Fibroblast of lung (primary cell): ENCODE measurements around the gene ANO1. TPM values are rescaled to one million over a fixed set of nuclear protein-coding genes. Genes with fewer than 3 reads are reported as not detected.

Source experiments
- DNase-seq, 2 donors: peaks; one replicate each; pipeline versions ENCODE4 v3.0.0 to v3.0.0-alpha.2; 2010; ENCODE audit warnings: low read depth in 2 of 2
- H2AFZ ChIP-seq: 2 replicates; pipeline ENCODE4 v1.5.1; 2012; ENCODE audit warnings: low read length, control low read depth, inconsistent platforms
- H3K27ac ChIP-seq: 2 replicates; pipeline ENCODE4 v1.5.1; 2011; ENCODE audit warnings: low read length, control low read depth; ENCODE audit not compliant: insufficient read depth
- H3K27me3 ChIP-seq: 2 replicates; pipeline ENCODE4 v1.5.1; 2011; ENCODE audit warnings: mild to moderate bottlenecking, low read length; ENCODE audit not compliant: control insufficient read depth, insufficient read depth
- H3K36me3 ChIP-seq: 2 replicates; pipeline ENCODE4 v1.5.1; 2011; ENCODE audit warnings: low read length; ENCODE audit not compliant: control insufficient read depth, insufficient read depth
- H3K4me1 ChIP-seq: 2 replicates; pipeline ENCODE4 v1.5.1; 2011; ENCODE audit warnings: low read length; ENCODE audit not compliant: control insufficient read depth, insufficient read depth; ENCODE audit errors: extremely low read depth
- H3K4me2 ChIP-seq: 2 replicates; pipeline ENCODE4 v1.5.1; 2011; ENCODE audit warnings: low read length, control low read depth; ENCODE audit not compliant: insufficient read depth; ENCODE audit errors: extremely low read depth
- H3K4me3 ChIP-seq, 4 experiments: fragments of 200-600 bp in 1 of 4; sonication (generic) in 1 of 4; replicated peaks in 1 of 4; 2 replicates each; pipeline ENCODE4 v1.5.1; 2011 to 2016; ENCODE audit warnings: low read length in 4 of 4, low read depth in 3 of 4, mild to moderate bottlenecking in 3 of 4, control low read depth in 2 of 4, inconsistent platforms in 1 of 4, mixed read lengths in 1 of 4; ENCODE audit not compliant: insufficient read depth in 1 of 4; ENCODE audit errors: control extremely low read depth in 1 of 4
- H3K79me2 ChIP-seq: 2 replicates; pipeline ENCODE4 v1.5.1; 2012; ENCODE audit warnings: mild to moderate bottlenecking, low read length, inconsistent platforms; ENCODE audit not compliant: control insufficient read depth, insufficient read depth
- H3K9ac ChIP-seq: 2 replicates; pipeline ENCODE4 v1.5.1; 2011; ENCODE audit warnings: mild to moderate bottlenecking, low read length, control low read depth; ENCODE audit not compliant: insufficient read depth
- H3K9me3 ChIP-seq: 2 replicates; pipeline ENCODE4 v1.5.1; 2012; ENCODE audit warnings: low read depth, low read length; ENCODE audit not compliant: control insufficient read depth, insufficient read depth
- H4K20me1 ChIP-seq: 2 replicates; pipeline ENCODE4 v1.5.1; 2011; ENCODE audit warnings: low read length; ENCODE audit not compliant: control insufficient read depth, insufficient read depth; ENCODE audit errors: extremely low read depth
- EZH2 ChIP-seq: IDR thresholded peaks from 2 replicates; pipeline ENCODE4 v1.5.1; 2012; ENCODE audit warnings: low read length, control low read depth, mild to moderate bottlenecking; ENCODE audit errors: missing control alignments
- polyA plus RNA-seq, 2 donors: library from polyadenylated mRNA; depleted of rRNA in 1 of 2; stranded (reverse) in 1 of 2; unstranded in 1 of 2; fragments of >200 nt; gene quantifications; 2 replicates each; pipeline ENCODE4 v1.2.1, GENCODE V29; 2011 to 2012; ENCODE audit warnings: missing spikeins in 1 of 2
- total RNA-seq: library from RNA; depleted of rRNA; stranded (reverse); fragments of >200 nt; gene quantifications from 2 replicates; pipeline ENCODE4 v1.2.1, GENCODE V29; 2014
- TF ChIP-seq, protein P1 (sequence below), 2 donors: IDR thresholded peaks in 1 of 2; conservative IDR thresholded peaks in 1 of 2; 1 replicate in 1 of 2; 2 replicates in 1 of 2; pipeline ENCODE4 v1.5.1; 2011 to 2012; ENCODE audit warnings: low read length in 2 of 2, control low read depth in 1 of 2, inconsistent platforms in 1 of 2, low read depth in 1 of 2, mild to moderate bottlenecking in 1 of 2

The ANO1 gene
- total and polyA plus RNA-seq, 2 donors (not counting 1 experiment from before 2014, with no cell fraction given) = 0.99 to 4.1 TPM

DNA sequence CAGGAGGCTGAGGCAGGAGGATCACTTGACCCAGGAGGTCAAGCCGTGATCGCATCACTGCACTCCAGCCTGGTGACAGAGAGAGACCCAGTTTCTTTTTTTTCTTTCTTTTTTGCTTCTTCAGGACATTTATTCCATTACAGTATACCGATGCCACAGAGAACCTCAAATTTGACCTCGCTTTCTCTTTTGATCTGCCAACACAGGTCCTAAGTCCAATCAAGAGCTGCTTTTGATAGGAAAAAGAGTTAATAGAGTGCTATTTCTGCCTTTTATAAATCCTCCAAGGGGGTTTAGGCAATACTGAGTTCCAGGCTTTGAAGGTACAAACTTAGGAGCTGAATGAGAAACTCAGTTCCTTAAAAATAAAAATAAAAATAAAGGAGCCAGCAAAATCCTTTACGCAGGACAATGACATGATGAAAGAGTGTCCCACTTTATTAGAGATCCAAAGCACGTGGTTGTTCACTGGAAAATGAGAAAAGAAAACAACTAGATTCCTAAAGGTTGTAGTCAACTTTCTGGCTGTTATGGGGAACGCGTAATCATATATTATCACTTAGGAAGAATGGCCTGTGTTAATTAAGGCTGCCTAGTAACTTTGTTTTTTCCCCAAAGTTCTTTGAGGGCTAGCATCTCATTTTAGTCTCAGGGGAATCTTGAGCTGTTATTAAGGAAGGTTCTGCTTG lies 152.2 kb downstream of the ANO1 start:
- H4K20me1 ChIP-seq = no peaks in the 10 kb centered on the region
- H3K27me3 ChIP-seq = no peaks in the 10 kb centered on the region
- H3K4me1 ChIP-seq = no peaks in the 10 kb centered on the region
- peak in 1 of 2 donors; percentile 62 for DNase-seq
- TF ChIP-seq EZH2 = no peak
- TF ChIP-seq, protein P1, sequence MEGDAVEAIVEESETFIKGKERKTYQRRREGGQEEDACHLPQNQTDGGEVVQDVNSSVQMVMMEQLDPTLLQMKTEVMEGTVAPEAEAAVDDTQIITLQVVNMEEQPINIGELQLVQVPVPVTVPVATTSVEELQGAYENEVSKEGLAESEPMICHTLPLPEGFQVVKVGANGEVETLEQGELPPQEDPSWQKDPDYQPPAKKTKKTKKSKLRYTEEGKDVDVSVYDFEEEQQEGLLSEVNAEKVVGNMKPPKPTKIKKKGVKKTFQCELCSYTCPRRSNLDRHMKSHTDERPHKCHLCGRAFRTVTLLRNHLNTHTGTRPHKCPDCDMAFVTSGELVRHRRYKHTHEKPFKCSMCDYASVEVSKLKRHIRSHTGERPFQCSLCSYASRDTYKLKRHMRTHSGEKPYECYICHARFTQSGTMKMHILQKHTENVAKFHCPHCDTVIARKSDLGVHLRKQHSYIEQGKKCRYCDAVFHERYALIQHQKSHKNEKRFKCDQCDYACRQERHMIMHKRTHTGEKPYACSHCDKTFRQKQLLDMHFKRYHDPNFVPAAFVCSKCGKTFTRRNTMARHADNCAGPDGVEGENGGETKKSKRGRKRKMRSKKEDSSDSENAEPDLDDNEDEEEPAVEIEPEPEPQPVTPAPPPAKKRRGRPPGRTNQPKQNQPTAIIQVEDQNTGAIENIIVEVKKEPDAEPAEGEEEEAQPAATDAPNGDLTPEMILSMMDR (conservative IDR thresholded peaks at IDR 0.05 in 1 of 2, IDR thresholded peaks at IDR 0.05 in 1 of 2; ENCODE audit: low read depth in 1 of 2, low read length in 2 of 2) = no peak
- no peak overlapping the region for H3K27ac ChIP-seq
- no peak overlapping the region for H3K4me3 ChIP-seq
- H2AFZ ChIP-seq = no peak overlapping the region
- no peak overlapping the region for H3K4me2 ChIP-seq
- H3K9me3 ChIP-seq = no peaks in the 10 kb centered on the region
- H3K36me3 ChIP-seq = no peaks in the 10 kb centered on the region
- no peak overlapping the region for H3K9ac ChIP-seq
- H3K79me2 ChIP-seq = no peaks in the 10 kb centered on the region

DNA sequence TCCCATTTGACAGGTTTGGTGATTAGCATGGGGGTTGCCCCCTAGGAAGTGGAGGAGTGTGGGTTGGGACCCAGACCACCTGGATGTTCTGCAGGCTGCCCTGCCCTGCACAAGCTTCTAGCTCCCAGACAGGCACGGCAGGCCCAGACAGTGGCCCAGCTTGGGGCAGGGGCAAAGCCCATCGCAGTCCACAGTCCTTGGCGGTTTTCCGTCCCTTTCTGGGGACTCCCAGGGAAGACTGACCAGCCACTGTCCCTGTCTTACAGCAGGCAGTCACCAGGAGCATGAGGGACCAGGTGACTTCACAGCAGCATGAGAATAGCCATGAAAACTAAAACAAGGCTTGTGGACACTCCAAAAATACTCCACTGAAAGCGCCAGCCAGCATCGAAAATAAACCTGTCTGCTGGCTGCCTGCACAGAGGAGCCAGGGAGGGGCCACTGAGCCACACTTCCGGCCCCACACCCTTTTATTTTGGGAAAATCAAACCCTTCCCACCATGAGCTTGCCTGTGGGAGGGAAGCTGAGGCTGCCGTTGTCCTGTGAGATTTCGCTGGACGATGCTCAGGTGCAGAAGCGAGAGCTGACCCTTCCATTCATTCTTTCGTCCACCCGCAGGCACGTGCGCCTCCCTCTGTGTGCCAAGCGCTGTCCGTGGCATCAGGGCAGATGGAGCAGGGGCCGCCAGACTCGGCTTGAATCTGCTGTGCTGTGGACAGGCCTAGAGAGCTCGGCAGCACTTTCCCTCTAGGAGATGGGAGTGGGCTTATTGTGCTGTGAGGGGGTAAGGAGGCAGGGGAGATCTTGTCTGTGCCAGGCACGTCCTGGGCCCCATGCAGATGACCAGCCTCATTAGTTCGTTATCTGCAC lies 153.0 kb downstream of the ANO1 start:
- no peak for DNase-seq
- Histone ChIP-seq H3K4me2 (no peak overlapping the region), H3K4me3 (no peak overlapping the region), H3K9ac (no peak overlapping the region), H3K27me3 (no peaks in the 10 kb centered on the region), H3K27ac (no peak overlapping the region), H3K79me2 (no peaks in the 10 kb centered on the region), H3K9me3 (no peaks in the 10 kb centered on the region), H3K4me1 (no peaks in the 10 kb centered on the region), H2AFZ (no peak overlapping the region), H4K20me1 (no peaks in the 10 kb centered on the region), H3K36me3 (no peaks in the 10 kb centered on the region)
- TF ChIP-seq, protein P1 (conservative IDR thresholded peaks at IDR 0.05 in 1 of 2, IDR thresholded peaks at IDR 0.05 in 1 of 2; ENCODE audit: low read depth in 1 of 2, low read length in 2 of 2) = no peak
- TF ChIP-seq EZH2 = no peak

DNA sequence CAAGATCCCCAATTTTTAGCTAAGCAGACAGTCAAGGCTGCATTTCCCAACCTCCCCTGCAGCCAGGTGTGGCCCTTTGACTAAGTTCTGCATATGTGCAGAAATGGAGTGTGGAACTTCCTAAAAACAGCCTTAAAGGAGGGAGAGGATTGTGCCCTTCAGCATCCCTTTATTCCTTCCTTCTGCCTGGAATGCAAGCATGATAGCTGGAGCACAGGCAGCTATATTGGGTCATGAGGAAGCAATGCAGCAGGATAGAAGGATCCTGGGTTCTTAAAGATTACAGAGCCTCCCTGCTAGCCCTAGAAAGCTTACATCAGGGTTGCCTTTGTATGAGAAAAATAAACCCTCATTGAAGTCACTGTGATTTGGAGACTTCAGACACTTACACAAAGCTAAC lies 154.9 kb downstream of the ANO1 start:
- TF ChIP-seq, protein P1 (conservative IDR thresholded peaks at IDR 0.05 in 1 of 2, IDR thresholded peaks at IDR 0.05 in 1 of 2; ENCODE audit: low read depth in 1 of 2, low read length in 2 of 2) = no peak
- TF ChIP-seq EZH2 = no peak
- Histone ChIP-seq H3K4me3 (no peak overlapping the region), H2AFZ (no peak overlapping the region), H3K4me2 (no peak overlapping the region), H3K27ac (no peak overlapping the region), H4K20me1 (no peaks in the 10 kb centered on the region), H3K4me1 (no peaks in the 10 kb centered on the region), H3K27me3 (no peaks in the 10 kb centered on the region), H3K9me3 (no peaks in the 10 kb centered on the region), H3K9ac (no peak overlapping the region), H3K36me3 (no peaks in the 10 kb centered on the region), H3K79me2 (no peaks in the 10 kb centered on the region)
- no peak for DNase-seq
